Measurements from ENCODE around the gene CLSTN2. TPM values are rescaled to one million over a fixed set of nuclear protein-coding genes. Genes with fewer than 3 reads are reported as not detected.

CLSTN2 gene
- total RNA-seq, 1 experiment from 2014 or later = not detected

GRCh38 chr3:140406655-140407054 lies 471.7 kb downstream of the CLSTN2 start:
- Histone ChIP-seq H3K27ac (ENCODE audit: low read length) (no peak overlapping the region), H3K27me3 (ENCODE audit: low read length) (no peaks in the 10 kb centered on the region), H3K4me1 (ENCODE audit: insufficient read depth, low read length) (no peaks in the 10 kb centered on the region), H4K20me1 (ENCODE audit: low read length) (no peaks in the 10 kb centered on the region), H3K9me2 (replicated peaks; ENCODE audit: low read length) (no peaks in the 10 kb centered on the region), H3K79me2 (ENCODE audit: low read length) (no peaks in the 10 kb centered on the region), H3K9ac (ENCODE audit: low read length) (no peak overlapping the region), H3K4me2 (ENCODE audit: low read length) (no peak overlapping the region), H3K4me3 (ENCODE audit: low read length) (no peak overlapping the region), H3K9me3 (ENCODE audit: low read length) (no peaks in the 10 kb centered on the region), H2AFZ (ENCODE audit: low read length) (no peak overlapping the region), H3F3A (ENCODE audit: low read length, unreplicated experiment) (no peaks in the 10 kb centered on the region), H3K36me3 (ENCODE audit: low read depth, low read length) (no peaks in the 10 kb centered on the region)
- ATAC-seq (no peak), DNase-seq (no peak)
- intact Hi-C loops (cut with micrococcal nuclease) = no loop called here
- ChIA-PET CTCF (no interaction called here), POLR2A (ENCODE audit: unreplicated experiment) (no interaction called here)
- BruUV-seq (replicated peaks) = no TSS peak
- TF ChIP-seq CTCF (conservative IDR thresholded peaks at IDR 0.05; ENCODE audit: low read depth, low read length) (no peak), EZH2phosphoT487 (IDR thresholded peaks at IDR 0.05; ENCODE audit: borderline replicate concordance, low read length) (no peak), EZH2 (IDR thresholded peaks at IDR 0.05; ENCODE audit: low read length, unreplicated experiment) (no peak)

- no peak overlapping the region for H2AFZ ChIP-seq (ENCODE audit: low read length)
- intact Hi-C loops (cut with micrococcal nuclease) = no loop called here
- no peaks in the 10 kb centered on the region for H3K36me3 ChIP-seq (ENCODE audit: low read depth, low read length)
- no peaks in the 10 kb centered on the region for H3F3A ChIP-seq (ENCODE audit: low read length, unreplicated experiment)
- no peaks in the 10 kb centered on the region for H3K79me2 ChIP-seq (ENCODE audit: low read length)
- no peaks in the 10 kb centered on the region for H3K9me3 ChIP-seq (ENCODE audit: low read length)
- no peak overlapping the region for H3K4me3 ChIP-seq (ENCODE audit: low read length)
- no peak overlapping the region for H3K9ac ChIP-seq (ENCODE audit: low read length)
- ChIA-PET POLR2A (ENCODE audit: unreplicated experiment) (no interaction called here), CTCF (no interaction called here)
- BruUV-seq (replicated peaks) = no TSS peak
- H4K20me1 ChIP-seq (ENCODE audit: low read length) = no peaks in the 10 kb centered on the region
- H3K9me2 ChIP-seq (replicated peaks; ENCODE audit: low read length) = no peaks in the 10 kb centered on the region
- DNase-seq = no peak
- ATAC-seq = no peak
- H3K27me3 ChIP-seq (ENCODE audit: low read length) = no peaks in the 10 kb centered on the region
- H3K27ac ChIP-seq (ENCODE audit: low read length) = no peak overlapping the region
- no peaks in the 10 kb centered on the region for H3K4me1 ChIP-seq (ENCODE audit: insufficient read depth, low read length)
- TF ChIP-seq EZH2phosphoT487 (IDR thresholded peaks at IDR 0.05; ENCODE audit: borderline replicate concordance, low read length) (no peak), CTCF (conservative IDR thresholded peaks at IDR 0.05; ENCODE audit: low read depth, low read length) (no peak), EZH2 (IDR thresholded peaks at IDR 0.05; ENCODE audit: low read length, unreplicated experiment) (no peak)
- H3K4me2 ChIP-seq (ENCODE audit: low read length) = no peak overlapping the region
Measured at GRCh38 chr3:140408252-140408651, 473.3 kb downstream of the CLSTN2 start.

GRCh38 chr3:140416666-140417065 lies 481.7 kb downstream of the CLSTN2 start:
- BruUV-seq (replicated peaks) = no TSS peak
- Histone ChIP-seq H3K4me1 (ENCODE audit: insufficient read depth, low read length) (no peaks in the 10 kb centered on the region), H3K27me3 (ENCODE audit: low read length) (0 out of 2 replicates have a peak, but pooled peaks cover 5% of the 10 kb centered on the region), H3F3A (ENCODE audit: low read length, unreplicated experiment) (no peaks in the 10 kb centered on the region), H4K20me1 (ENCODE audit: low read length) (no peaks in the 10 kb centered on the region), H3K4me2 (ENCODE audit: low read length) (no peak overlapping the region), H2AFZ (ENCODE audit: low read length) (no peak overlapping the region), H3K9me2 (replicated peaks; ENCODE audit: low read length) (no peaks in the 10 kb centered on the region), H3K27ac (ENCODE audit: low read length) (no peak overlapping the region), H3K36me3 (ENCODE audit: low read depth, low read length) (no peaks in the 10 kb centered on the region), H3K9me3 (ENCODE audit: low read length) (no peaks in the 10 kb centered on the region), H3K9ac (ENCODE audit: low read length) (no peak overlapping the region), H3K79me2 (ENCODE audit: low read length) (no peaks in the 10 kb centered on the region), H3K4me3 (ENCODE audit: low read length) (no peak overlapping the region)
- no peak for DNase-seq
- TF ChIP-seq EZH2 (IDR thresholded peaks at IDR 0.05; ENCODE audit: low read length, unreplicated experiment) = no peak
- no peak for TF ChIP-seq CTCF (conservative IDR thresholded peaks at IDR 0.05; ENCODE audit: low read depth, low read length)
- TF ChIP-seq EZH2phosphoT487 (IDR thresholded peaks at IDR 0.05; ENCODE audit: borderline replicate concordance, low read length) = no peak
- no peak for ATAC-seq
- POLR2A ChIA-PET (ENCODE audit: unreplicated experiment) = no interaction called here
- CTCF ChIA-PET = no interaction called here
- intact Hi-C loops (cut with micrococcal nuclease) = no loop called here

Measured in PC-3 (cell line).